Measurements from ENCODE around the gene SLC25A1.

SLC25A1 gene

DNA sequence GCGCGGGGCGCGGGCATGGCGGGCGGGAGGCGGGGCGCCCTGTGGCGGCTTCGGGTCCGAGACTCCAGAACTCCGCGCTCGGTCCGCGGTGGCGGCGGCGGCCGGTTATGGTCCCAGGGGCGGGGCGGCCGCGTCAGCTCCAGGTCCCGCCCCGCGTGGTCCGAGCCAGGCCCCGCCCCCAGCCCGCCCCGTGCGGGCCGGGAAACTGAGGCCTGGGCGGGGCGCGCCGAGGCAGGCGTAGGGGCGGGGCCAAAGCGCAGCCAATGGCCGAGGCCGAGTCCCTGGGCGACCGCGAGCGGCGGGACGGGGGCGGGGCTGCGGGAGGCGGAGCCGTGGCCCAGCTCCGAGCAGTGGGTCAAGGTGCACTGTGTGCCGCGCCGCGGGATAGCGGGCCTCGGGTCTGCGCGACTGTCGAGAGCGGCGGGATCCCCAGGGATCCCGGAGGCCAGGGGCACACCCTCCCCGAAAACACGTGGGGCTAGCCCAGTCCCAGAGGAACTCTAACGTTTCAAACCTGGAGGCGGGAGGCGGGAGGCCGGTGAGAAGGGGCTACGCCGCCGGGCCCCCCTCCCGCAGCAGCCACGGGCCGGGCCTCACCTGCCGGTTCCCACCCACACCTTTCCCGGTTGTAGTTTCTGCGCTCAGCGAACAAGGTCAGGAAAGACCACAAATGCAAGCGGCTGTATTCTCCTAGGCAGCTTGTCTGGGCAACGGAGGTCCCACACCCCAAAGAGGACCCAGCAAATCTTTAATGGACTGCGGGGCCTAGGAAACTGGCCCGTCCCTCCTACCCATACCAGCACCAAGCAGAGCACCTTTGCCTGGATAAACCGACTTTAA lies at the start of gene SLC25A1:
TSS of gene SLC25A1 (minus strand) at position 80 of the 840 bp plus-strand sequence. CDS start at position 17, 63 bp downstream.
- peak; percentile 94 for DNase-seq (ENCODE audit: low spot score)

DNA sequence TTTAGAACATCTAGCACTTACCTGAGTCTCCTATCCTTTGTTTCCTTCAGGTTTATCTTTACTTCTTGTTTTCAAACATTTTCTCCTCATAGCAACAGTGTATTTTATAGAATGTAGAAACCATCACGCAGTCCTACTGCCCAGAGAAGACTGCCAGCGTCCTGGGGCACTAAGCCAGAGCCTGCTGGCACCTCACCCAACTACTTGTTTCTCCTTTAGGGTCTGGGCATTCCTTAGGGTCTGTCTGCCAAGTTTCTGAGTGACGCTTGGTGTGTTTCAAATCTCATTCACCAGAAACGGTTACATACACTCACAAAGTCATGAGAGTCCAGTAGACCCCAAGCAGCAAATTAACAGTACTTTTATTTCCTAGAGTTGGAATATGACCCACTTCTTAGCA lies 49.6 kb upstream of the SLC25A1 start:
- DNase-seq (ENCODE audit: low spot score), result no peak

DNA sequence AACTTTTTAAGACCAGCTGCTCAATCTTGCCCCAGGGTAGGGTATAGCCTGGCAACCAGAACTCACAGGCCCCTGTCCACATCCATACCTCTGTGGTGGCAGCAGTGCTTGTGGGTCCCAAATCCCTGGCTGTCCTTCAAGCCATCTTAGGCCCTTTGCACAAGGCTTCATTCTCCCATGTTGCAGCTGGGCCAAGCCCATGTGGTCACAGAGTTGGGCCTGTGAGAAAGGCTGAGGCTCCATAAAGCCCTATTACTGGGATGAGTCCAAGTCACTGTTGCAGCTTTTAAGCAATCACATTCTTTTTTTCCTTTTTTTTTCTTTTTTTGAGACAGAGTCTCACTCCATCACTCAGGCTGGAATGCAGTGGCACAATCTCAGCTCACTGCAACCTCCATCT lies 47.9 kb upstream of the SLC25A1 start:
- DNase-seq (ENCODE audit: low spot score), result no peak

DNA sequence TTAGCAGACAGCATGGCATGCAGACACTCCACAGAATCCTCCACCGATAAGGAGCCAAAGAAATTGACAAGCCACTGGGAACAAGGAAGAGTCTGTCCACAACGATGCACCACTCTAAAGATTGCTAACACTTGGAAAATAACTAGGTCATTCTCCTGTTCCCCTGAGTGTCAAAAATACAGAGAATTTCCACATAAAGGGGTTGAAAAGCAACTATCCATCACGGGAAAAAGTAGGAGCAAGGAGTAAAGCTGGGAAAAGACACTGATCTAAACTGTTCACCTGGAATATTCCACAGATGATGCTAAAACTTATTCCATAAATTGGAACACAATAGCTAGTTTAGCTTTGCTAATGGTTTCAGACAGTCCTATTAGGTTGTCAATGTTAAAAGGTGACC lies 47.0 kb upstream of the SLC25A1 start:
- DNase-seq (ENCODE audit: low spot score), result no peak

DNA sequence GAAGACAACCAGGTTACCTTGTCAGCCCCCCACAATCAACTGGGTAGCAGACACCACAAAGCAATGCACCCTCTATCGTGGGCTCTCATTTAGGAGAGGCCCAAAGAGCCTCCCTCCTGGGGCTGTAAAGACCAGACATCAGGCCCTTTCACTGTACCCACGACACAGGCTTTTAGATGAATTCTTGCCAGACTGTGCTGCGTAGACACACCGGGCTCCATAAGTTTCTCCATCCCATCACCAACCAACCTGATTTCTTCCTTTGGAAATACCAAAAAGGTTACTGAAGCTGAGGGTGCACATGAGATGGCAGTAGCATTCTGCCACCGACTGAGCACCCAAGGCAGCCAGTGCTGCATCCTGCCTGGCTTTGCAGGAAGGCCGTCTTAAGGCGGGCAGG lies 46.4 kb upstream of the SLC25A1 start:
- DNase-seq (ENCODE audit: low spot score), result no peak

DNA sequence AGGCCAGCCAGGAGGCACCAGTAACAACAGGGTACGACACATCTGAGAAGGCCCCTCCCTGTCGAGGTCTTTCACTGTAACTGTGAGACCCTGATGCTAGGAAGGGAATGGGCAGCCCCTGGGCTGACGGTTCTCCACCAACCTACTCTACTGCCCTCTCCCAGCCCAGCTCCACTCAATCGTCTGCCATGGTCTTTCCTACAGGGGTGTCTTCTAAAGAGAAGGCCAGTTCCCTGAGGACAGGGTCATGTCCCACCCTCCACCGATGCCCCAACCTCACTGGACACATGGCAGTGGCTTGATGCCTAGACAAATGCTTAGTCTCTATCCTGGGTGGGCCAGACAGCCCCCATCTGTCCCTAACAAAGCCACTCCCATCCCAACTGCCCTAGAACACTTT lies 46.0 kb upstream of the SLC25A1 start:
- DNase-seq (ENCODE audit: low spot score), result no peak

DNA sequence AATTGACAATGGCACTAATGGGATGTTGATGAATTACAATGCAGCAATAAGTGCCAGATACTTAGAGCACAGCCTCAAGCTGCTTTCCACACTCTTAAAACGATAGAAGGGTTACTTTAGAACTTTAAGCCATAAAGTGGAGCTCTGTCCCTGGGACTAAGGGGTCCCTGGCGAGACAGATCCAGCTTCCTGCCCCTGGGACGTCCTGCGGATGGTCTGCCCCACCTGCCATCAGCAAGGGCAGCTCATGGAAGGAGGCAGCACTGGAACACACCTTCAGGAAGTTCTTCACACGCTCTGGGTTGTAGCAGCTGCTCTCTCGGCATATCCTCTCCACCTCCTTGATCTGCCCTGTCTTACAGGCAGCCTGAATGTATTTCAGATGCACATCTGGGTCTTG lies 45.1 kb upstream of the SLC25A1 start:
- no peak for DNase-seq (ENCODE audit: low spot score)

DNA sequence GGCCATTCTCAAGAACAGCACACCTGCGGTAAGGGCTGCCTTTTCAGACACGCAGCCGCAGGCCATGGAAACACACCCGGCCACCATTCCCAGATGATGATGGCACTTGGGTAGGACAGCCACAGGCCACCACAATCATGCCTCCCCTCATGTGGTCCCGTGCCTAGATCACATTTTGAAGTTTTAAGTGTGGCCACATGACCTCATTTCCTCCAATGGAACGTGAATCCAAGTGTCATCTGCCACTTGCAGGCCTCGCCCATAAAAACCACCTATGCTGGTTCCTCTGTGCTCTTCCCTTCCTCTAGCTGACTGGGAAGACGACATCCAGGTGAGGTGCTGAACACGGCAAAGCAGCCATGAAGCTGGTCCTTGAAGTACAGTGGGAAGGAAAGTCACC lies 44.6 kb upstream of the SLC25A1 start:
- no peak for DNase-seq (ENCODE audit: low spot score)

DNA sequence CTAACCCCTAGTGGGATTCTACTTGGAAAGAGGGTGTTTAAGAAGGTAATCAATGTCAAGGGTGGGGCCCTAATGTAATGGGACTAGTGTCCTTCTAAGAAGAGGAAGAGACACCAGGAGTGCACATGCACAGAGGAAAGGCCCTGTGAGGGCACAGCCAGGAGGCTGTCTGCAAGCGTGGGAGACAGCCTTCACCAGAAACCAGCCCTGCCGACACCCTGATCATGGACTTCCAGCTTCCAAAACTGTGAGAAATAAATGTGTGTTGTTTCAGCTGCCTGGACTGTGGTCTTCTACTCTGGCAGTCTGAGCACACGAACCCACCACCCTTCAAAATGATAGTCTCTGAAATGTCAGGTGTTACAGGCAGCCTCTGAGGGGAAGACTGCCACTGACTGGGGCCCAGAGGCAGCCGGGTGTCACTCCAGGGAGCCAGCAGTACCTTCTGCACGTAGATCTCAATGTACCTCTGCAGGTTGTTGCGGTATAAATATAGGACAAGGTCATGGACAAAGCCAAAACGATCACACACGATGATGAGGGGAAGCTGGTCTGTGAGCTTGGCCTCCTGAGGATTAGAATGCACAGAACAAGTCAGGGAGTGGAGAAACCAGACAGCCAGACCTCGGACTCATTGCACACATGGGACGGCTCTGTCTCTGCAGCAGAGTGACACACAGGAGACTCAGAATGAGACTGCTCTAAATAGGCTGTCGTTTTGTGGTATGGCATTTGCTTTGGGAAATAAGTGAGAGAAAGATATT lies 43.9 kb upstream of the SLC25A1 start:
- no peak for DNase-seq (ENCODE audit: low spot score)

DNA sequence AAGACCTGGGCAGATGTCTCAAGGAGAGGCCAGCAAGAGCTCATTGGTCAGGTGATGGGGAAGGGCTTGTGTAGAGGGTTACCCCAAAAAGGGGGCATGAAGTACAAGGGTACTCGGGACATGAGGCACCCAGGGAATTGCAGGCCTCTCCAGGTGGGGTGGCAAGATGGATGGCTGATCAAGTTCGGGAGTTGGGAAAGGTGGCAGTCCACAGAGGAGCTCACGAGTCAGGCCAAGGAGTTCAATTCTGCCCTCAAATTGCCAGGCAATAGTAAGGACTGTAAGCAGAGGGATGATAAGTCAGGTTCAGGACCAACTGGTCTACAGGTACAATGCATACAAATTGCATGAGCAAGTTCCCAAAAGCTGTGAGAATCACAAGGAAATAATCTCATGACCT lies 42.3 kb upstream of the SLC25A1 start:
- DNase-seq (ENCODE audit: low spot score), result no peak

DNA sequence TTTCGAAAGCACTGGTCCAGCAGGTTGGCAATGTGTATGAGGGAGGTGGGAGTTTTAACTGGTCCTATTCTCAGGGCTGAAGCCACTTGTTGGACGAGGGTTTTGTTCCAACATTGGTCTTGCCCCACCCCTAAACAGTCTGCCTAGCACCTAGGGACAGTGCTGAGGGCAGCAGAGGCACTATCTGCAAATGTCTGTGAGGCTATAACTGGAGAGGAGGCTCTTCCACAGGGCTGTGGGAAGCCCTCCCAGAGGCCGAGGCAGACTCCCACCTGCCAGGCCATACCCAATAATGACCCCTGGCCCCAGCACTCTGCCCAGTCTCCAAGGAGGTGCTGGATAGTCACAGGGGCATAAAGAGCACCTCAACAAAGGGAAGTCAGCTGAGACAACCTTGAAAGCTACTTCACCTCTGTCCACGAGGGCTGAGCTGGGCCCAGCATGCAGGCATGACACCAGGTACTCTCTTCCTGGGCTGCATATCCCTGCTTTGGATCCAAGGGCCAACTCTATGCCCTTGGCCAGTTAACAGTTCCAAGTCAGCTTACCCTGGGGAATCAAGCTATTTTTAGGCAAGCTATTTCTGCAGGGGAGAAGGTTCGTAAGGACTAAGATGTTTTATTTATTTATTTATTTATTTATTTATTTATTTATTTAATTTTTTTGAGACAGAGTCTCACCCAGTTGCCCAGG lies 40.2 kb upstream of the SLC25A1 start:
- no peak for DNase-seq (ENCODE audit: low spot score)

DNA sequence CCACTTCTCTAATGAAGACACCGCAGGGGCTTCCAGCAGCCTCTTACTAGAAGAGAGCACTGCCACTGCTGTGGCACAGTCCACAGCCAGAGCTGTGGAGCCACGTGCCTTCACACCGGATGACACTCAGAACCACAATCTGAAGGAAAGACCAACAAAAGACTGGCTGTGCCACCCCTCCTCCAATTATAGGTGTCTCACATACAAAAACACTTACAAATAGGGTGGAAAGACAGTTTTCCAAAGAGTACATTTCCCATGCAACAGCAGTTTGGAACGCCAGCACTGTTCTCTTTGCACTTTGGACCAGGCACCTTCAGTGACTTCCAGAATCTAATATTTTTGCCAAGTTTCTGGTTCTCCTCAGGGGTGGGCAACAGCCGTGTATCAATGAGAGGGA lies 38.0 kb upstream of the SLC25A1 start:
- no peak for DNase-seq (ENCODE audit: low spot score)

DNA sequence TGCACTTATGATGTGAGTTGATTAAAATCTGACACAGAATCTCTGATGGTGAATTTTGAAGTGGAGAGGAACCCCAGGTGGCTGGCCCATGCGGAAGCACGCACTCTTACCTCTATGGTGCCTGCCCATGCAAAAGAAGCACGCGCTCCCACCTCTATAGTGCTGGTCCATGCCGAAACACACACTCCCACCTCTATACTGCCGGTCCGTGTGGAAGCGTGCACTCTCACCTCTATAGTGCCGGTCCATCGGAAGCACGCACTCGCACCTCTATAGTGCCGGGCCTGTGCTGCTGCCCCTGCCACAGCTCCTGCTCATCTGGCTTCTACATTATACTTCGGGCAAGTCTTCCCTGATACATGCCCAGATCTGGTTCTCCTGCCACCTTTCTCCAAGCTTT lies 36.8 kb upstream of the SLC25A1 start:
- no peak for DNase-seq (ENCODE audit: low spot score)

DNA sequence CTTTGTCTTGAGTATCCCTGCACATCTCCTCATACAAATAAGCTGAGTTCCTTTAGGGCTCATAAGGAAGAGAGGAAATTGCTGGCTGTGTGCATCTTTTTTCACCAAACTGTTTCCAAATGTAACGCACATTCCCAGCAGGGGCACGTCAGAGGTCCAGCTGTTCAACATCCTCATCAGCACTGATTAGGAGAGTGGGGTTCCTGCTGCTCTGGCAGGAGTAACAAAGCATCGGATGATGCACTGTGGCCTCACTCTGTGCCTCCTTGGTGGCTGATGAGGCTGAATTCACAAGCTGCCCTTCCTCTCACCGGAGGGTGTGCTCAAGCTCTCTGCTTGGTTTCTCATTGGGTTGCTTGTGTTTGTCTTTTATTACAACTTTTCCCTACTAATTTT lies 35.5 kb upstream of the SLC25A1 start:
- no peak for DNase-seq (ENCODE audit: low spot score)

DNA sequence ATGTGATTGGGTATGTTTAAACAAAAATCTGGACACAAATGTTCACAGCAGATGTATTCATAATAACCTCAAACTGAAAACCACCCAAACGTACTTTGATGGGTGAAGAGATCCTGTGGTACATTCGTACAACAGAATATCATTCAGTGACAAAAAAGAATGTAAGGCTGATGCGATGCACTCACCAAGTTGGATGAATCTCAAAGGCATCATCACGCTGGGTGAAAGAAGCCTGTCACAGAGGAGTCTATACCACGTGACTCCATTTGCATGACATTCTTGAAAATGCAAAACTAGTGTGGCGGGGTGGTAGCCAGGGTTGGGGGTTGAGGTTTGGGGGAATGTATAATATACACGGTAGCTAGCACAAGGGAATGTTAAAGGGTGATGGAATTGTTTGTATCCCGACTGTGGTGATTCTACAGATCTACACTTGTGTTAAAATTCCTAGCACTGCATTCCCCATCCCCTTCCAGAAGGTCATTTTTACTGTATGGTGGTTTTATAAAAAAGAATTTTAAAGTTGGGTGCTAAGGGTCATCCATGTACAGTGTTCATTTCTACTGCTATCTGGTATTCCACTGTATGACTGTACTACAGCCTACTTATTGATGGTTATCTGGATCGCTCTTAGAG lies 35.0 kb upstream of the SLC25A1 start:
- no peak for DNase-seq (ENCODE audit: low spot score)

DNA sequence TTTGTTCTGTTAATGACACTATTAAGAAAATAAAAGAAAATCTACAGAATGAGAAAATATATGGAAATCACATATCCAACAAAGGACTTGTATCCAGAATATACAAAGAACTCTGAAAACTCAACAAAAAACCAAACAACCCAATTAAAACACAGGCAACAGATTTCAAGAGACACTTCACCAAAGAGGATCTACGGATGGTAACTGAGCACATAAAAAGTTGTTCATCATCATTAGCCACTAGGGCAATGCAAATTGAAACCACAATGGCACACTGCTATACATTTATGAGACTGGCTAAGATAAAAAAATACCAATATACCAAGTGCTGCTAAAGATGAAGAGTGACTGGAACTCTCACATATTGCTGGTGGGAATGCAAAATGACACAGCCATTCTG lies 34.5 kb upstream of the SLC25A1 start:
- no peak for DNase-seq (ENCODE audit: low spot score)

DNA sequence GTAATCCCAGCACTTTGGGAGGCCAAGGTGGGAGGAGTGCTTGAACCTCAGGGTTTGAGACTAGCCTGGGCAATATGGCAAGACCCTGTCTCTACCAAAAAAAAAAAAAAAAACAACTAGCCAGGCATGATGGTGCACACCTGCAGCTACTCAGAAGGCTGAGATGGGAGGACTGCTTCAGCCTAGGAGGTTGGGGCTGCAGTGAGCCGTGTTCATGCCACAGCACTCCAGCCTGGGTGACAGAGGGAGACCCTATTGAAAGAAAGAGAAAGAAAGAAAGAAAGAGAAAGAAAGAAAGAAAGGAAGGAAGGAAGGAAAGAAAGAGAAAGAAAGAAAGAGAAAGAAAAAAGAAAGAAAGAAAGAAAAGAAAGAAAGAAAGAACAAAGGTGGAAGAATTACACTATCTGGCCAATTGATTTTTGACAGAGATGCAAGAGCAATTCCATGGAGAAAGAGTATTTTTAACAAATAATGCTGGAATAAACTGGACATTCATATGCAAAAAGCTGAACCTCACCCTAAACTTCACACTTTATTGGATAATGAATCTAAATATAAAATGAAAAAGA lies 33.9 kb upstream of the SLC25A1 start:
- no peak for DNase-seq (ENCODE audit: low spot score)

DNA sequence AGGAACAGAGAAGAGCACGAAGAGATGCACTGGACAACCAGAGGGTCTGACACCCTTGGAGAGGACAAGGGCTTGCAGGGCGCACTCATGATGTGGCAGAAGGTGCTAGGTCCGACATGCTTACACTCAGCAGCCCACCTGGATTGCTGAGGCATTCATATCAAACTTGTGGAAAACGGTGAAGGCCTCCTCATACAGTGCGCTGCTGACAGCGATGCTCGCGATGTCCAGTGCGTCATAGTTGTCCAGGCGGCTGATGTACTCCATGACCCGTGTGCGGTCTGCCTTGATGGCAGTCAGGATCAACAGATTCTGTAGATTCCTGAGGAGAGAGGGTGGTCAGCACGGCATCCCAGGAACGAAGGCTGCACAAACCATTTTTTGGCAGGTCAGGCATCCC lies 31.7 kb upstream of the SLC25A1 start:
- no peak for DNase-seq (ENCODE audit: low spot score)

DNA sequence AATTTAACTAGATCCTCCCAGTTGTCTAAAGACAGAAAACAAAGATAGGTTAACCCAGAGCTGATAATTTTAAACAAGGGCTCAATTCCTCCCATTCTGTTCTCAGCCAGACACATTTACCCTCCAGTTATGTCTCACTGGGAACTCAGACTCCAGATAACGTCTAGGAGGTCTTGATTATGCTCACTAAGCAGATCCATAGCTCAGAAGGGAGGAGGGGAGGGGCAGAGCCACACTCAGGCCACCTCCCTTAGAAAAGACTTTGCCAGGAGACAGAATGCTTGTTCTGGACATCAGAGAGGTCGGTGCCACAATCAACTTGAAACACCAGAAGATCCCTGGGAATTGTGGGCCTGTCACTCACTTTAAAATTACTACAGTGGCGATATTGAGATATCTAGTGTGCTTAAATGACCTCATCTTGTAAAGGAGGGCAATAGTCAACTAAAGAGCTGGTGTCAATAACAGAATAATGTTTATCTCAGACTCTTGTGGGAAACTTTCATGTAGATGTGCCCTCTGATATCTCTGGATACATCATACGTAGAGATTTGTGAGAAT lies 29.8 kb upstream of the SLC25A1 start:
- DNase-seq (ENCODE audit: low spot score), result no peak

DNA sequence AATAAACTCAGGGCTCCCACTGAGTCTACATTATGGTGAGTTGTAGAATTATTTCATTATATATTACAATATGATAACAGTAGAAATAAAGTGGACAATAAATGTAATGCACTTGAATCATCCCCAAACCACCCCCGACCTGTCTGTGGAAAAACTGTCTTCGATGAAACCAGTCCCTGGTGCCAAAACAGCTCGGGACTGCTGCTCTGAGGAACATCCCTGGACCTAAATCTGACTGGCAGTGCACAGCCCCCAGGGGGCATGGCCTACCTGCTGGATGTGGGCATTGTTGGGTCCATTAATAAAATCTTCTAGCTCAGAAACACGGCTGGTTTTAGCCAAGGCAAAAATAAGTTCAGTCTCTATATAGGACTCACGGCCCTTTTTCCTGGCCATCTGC lies 29.3 kb upstream of the SLC25A1 start:
- DNase-seq (ENCODE audit: low spot score), result no peak

DNA sequence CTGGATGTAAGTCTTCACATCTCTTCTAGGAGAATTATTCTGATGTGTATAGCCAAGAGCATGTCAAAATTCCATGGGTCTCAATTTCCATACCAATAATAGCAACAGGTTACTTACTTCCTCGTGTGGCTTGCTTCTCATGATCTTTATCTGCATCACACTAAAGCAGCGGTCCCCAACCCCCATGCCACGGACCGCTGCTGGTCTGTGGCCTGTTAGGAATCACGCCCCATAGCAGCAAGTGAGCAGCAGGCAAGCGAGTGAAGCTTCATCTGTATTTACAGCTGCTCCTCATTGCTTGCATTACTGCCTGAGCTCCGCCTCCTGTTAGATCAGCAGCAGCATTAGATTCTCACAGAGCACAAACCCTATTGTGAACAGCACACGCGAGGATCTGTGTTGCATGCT lies 28.9 kb upstream of the SLC25A1 start:
- no peak for DNase-seq (ENCODE audit: low spot score)

DNA sequence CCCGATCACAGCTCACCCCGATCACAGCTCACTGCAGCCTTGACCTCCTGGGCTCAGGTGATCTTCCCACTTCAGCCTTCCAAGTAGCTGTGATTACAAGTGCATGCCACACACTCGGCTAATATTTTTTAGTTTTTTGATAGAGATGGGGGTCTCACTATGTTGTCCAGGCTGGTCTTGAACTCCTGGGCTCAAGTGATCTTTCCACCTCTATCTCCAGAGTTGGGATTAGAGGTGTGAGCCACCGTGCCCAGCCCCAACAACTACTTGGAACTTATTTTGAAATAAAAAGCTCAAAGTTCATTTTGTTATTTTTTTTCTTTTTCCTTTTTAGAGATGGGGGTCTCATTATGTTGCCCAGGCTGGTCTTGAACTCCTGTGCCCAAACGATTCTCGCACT lies 27.8 kb upstream of the SLC25A1 start:
- no peak for DNase-seq (ENCODE audit: low spot score)

All from COLO829 (cell line).